Small intestine (tissue), 7 donors: Measurements from ENCODE around the gene SIK2. TPM values are rescaled to one million over a fixed set of nuclear protein-coding genes. Genes with fewer than 3 reads are reported as not detected.
"Not testable (repeated sequence)": the region's sequence is repeated elsewhere in the genome, so short reads cannot be mapped to it uniquely, and the experiment has no call there.

Source experiments
- DNase-seq, 2 donors: peaks; one replicate each; pipeline versions ENCODE4 v3.0.0 to v3.0.0-alpha.2; 2013
- FAIRE-seq: peaks from 2 replicates; lab custom pipeline; 2012; peaks lifted over from hg19 to GRCh38; lab: Jason Lieb, UNC
- H3K27ac ChIP-seq, 3 donors: one replicate each; pipeline ENCODE4 v1.5.1; 2013; ENCODE audit warnings: low read length in 2 of 3, mild to moderate bottlenecking in 2 of 3, control low read depth in 1 of 3, inconsistent platforms in 1 of 3, low read depth in 1 of 3, moderate library complexity in 1 of 3
- H3K27me3 ChIP-seq, 3 donors: one replicate each; pipeline ENCODE4 v1.6.1; 2013; ENCODE audit warnings: low read length in 3 of 3, inconsistent platforms in 1 of 3; ENCODE audit not compliant: control insufficient read depth in 3 of 3, insufficient read depth in 3 of 3
- H3K36me3 ChIP-seq, 3 donors: one replicate each; pipeline ENCODE4 v1.6.1; 2013; ENCODE audit warnings: low read length in 3 of 3, inconsistent platforms in 1 of 3, low read depth in 1 of 3, mild to moderate bottlenecking in 1 of 3, moderate library complexity in 1 of 3; ENCODE audit not compliant: control insufficient read depth in 3 of 3, insufficient read depth in 2 of 3
- H3K4me1 ChIP-seq, 3 donors: one replicate each; pipeline ENCODE4 v1.6.1; 2013; ENCODE audit warnings: low read length in 2 of 3, inconsistent platforms in 1 of 3, low read depth in 1 of 3, mild to moderate bottlenecking in 1 of 3, moderate library complexity in 1 of 3; ENCODE audit not compliant: control insufficient read depth in 3 of 3, insufficient read depth in 2 of 3
- H3K4me3 ChIP-seq, 3 donors: one replicate each; pipeline ENCODE4 v1.5.1; 2013; ENCODE audit warnings: low read length in 3 of 3, control low read depth in 1 of 3, inconsistent platforms in 1 of 3, low read depth in 1 of 3, mild to moderate bottlenecking in 1 of 3, moderate library complexity in 1 of 3
- H3K9me3 ChIP-seq, 2 donors: one replicate each; pipeline ENCODE4 v1.6.1; 2013; ENCODE audit warnings: low read depth in 1 of 2, low read length in 1 of 2; ENCODE audit not compliant: control insufficient read depth in 2 of 2, insufficient read depth in 1 of 2
- WGBS, 3 donors: extraction: QIAGEN DNeasy Blood & Tissue Kit; methylation state at CpG; one replicate each; pipeline ENCODE4 v1.1.7; 2013; 5-methylcytosine and 5-hydroxymethylcytosine counted together
- polyA plus RNA-seq, 4 donors: library from polyadenylated mRNA; stranded (reverse) in 3 of 4; unstranded in 1 of 4; fragments of 200-250 nt in 3 of 4; fragments of 120-200 nt in 1 of 4; gene quantifications; one replicate each; pipeline versions ENCODE4 v1.2.1 to v1.2.3, GENCODE V29; 2013
- donor health status: healthy with polysubstance abuse.
- donor health status: control.
- donor health status: control.
- donor health status: Bipolar disorder and iron deficiency.
- donor health status: healthy.

SIK2 gene
- polyA plus RNA-seq, 4 donors, result 3.8 to 22.5 (median 5.6) TPM

DNA sequence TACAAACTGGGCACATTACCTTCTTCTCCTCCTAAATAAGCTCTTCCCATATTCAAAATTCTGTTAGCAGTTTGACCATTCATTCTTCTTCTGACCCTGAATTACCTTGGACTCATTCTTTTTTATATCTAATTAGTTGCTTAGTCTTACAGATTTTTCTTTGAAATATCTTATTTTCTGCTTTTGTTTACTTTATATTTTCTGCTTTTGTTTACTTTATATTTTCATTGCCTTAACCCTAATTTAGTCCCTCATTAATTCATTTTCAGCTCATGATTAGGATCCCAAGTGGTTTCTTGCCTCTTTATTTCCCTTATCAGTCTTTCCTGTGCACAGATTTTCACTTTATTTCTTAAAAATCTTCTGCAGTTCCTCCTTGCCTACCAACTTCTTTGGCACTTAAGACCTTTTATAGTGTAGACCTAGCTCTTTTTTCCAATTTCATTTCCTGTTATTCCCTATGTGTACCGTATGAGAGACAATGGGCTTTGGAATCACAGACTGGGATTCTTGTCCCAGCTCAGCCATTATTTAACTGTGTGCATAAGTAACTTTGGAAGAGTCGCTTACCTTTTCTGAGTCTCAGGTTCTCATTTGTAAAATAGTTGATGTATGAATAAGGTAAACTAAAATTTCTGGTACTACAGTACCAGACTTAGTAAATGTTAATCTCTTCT, 39.2 kb downstream of the SIK2 start:
- Histone ChIP-seq H3K9me3 (no peaks in the 10 kb centered on the region), H3K4me1 (no peaks in the 10 kb centered on the region), H3K4me3 (no peak overlapping the region), H3K36me3 (peaks cover 0 to 15% (median 2%) of the 10 kb centered on the region in 3 donors), H3K27me3 (no peaks in the 10 kb centered on the region), H3K27ac (no peak overlapping the region)
- no peak for FAIRE-seq
- 78 to 88% (median 88%) methylated on average over 2 of the region's 2 CpGs for WGBS, 3 donors
- DNase-seq, result no peak

DNA sequence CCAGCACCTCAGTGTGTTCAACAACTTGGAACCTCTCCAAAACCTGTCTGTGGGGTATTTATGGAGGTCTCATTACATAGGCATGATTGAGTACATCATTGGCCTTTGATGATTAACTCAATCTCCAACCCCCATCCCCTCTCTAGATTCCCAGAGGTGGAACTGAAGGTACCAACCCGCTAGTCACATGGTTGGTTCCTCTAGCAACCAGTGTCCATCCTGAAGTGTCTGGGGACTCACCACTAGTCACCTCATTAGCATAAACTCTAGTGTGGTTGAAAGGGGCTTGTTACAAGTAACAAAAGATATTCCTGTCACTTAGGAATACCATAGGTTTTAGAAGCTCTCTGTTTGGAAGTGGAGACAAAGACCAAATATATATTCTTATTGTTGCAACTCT, 40.3 kb downstream of the SIK2 start:
- WGBS, 3 donors, result 94 to 100% (median 98%) methylated on average over 1 of the region's 1 CpG
- peaks cover 0 to 12% (median 2%) of the 10 kb centered on the region in 3 donors for H3K36me3 ChIP-seq

DNA sequence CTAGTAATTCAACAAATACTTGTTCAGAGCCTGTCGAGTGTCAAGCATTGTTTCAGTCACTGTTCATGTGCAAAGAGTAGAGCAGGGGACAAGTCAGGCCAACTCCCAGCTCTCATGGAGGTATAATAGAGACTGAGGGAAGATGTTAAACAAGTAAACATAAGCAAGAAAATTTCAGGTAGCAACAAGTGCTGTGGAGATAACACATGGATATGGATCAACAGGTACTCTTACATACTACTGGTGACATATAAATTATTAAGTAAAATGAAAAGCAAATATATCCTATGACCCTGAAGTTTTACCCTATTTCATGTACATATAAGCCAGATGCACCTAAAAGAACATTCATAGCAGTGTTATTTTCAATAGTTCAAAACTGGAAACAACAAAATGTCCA, 42.7 kb downstream of the SIK2 start:
- WGBS, 3 donors, result 90 to 100% (median 95%) methylated on average over 1 of the region's 1 CpG
- H3K9me3 ChIP-seq, result no peaks in the 10 kb centered on the region
- peaks cover 0 to 12% (median 0%) of the 10 kb centered on the region in 3 donors for H3K36me3 ChIP-seq
- no peak for DNase-seq
- H3K4me3 ChIP-seq, result no peak overlapping the region
- H3K4me1 ChIP-seq, result no peaks in the 10 kb centered on the region
- no peak for FAIRE-seq
- no peak overlapping the region for H3K27ac ChIP-seq
- H3K27me3 ChIP-seq, result no peaks in the 10 kb centered on the region

More for the DNA sequence above, 40.3 kb downstream of the SIK2 start:
- no peak overlapping the region for H3K4me3 ChIP-seq
- DNase-seq (no peak), FAIRE-seq (no peak)
- H3K27me3 ChIP-seq, result no peaks in the 10 kb centered on the region
- no peak overlapping the region for H3K27ac ChIP-seq
- H3K9me3 ChIP-seq, result no peaks in the 10 kb centered on the region
- no peaks in the 10 kb centered on the region for H3K4me1 ChIP-seq

DNA sequence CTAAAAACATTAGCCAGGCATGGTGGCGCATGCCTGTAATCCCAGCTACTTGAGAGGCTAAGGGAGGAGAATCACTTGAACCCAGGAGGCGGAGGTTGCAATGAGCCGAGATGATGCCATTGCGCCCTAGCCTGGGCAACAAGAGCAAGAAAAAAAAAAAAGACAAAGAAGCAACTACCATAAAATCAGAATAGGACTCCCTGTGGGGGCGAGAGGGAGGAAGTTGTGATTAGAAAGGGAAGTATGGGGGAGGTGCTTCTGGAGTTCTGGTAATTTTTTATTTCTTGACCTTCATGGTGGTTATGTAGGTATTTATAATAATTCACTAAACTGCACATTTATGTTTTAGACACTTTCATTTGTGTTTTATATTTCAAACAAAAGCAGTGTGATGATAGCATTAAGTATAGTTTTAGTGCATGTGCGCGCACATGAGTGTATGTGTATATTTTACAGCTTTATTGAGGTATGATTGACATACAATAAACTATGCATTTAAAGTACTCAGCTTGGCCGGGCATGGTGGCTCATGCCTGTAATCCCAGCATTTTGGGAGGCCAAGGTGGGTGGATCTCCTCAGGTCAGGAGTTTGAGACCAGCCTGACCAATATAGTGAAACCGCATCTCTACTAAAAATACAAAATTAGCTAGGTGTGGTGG, 43.5 kb downstream of the SIK2 start:
- Histone ChIP-seq H3K4me3 (no peak overlapping the region), H3K4me1 (no peaks in the 10 kb centered on the region), H3K9me3 (no peaks in the 10 kb centered on the region), H3K36me3 (peaks cover 0 to 12% (median 0%) of the 10 kb centered on the region in 3 donors), H3K27me3 (no peaks in the 10 kb centered on the region), H3K27ac (no peak overlapping the region)
- WGBS, 3 donors, result 86 to 93% (median 90%) methylated on average over 9 of the region's 9 CpGs
- DNase-seq, result no peak
- FAIRE-seq, result no peak

- not testable (repeated sequence) for H3K4me3 ChIP-seq, DNase-seq, H3K36me3 ChIP-seq, H3K27me3 ChIP-seq, FAIRE-seq, H3K27ac ChIP-seq, H3K4me1 ChIP-seq, H3K9me3 ChIP-seq
- WGBS, 3 donors, result 86 to 91% (median 90%) methylated on average over 5 of the region's 5 CpGs
Measured at GRCh38 chr11:111651336-111651735, 49.1 kb downstream of the SIK2 start.

DNA sequence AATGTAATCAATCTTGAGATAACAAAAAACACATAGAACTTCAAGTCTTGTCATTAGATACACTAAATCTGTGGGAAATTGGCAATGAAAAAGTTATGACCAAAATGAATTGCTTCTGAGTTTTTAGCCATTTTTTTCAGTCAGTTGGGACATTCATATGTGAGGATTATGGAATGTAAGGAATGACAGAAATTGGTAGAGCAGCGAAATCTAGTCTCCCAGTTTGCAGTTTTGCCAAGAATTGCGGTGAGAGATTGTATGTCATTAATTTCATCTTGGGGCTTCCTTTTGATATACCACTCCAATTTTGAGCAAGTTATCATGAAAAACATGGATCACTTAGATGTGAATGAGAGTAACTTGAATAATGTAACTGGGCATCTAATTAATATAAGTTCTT, 49.9 kb downstream of the SIK2 start:
- H3K4me1 ChIP-seq, result no peaks in the 10 kb centered on the region
- H3K27ac ChIP-seq, result no peak overlapping the region
- WGBS, 3 donors, result 77 to 99% (median 83%) methylated on average over 2 of the region's 2 CpGs
- DNase-seq (no peak), FAIRE-seq (no peak)
- no peak overlapping the region for H3K4me3 ChIP-seq
- H3K27me3 ChIP-seq, result no peaks in the 10 kb centered on the region
- H3K36me3 ChIP-seq, result peaks cover 0 to 5% (median 4%) of the 10 kb centered on the region in 3 donors
- H3K9me3 ChIP-seq, result no peaks in the 10 kb centered on the region

DNA sequence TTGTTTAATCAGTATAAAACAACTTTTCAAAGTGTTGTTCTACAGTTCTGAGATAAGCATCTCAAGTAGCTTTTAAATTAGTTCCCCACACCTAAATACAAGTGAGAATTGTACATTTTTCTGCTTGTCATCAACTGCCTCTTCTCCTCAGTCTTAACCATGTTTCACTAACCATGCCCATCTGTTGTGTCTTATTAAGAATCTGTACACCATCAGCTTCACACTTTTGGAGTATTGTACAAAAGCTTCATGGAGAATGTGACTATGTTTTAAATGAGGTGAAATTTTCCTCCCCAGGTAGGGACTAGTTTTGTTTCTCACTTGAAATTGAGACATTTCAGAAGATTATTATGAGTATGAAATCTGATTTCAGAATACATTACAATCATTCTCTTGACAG, 52.4 kb downstream of the SIK2 start:
- H3K27me3 ChIP-seq, result no peaks in the 10 kb centered on the region
- H3K27ac ChIP-seq, result no peak overlapping the region
- DNase-seq (no peak), FAIRE-seq (no peak)
- H3K4me1 ChIP-seq, result no peaks in the 10 kb centered on the region
- no peak overlapping the region for H3K4me3 ChIP-seq
- H3K9me3 ChIP-seq, result no peaks in the 10 kb centered on the region
- H3K36me3 ChIP-seq, result peaks cover 0 to 5% (median 4%) of the 10 kb centered on the region in 3 donors

GRCh38 chr11:111655924-111656323, 53.7 kb downstream of the SIK2 start:
- Histone ChIP-seq H3K4me1 (no peaks in the 10 kb centered on the region), H3K4me3 (no peak overlapping the region), H3K27me3 (no peaks in the 10 kb centered on the region), H3K36me3 (peaks cover 0 to 5% (median 4%) of the 10 kb centered on the region in 3 donors), H3K27ac (no peak overlapping the region), H3K9me3 (no peaks in the 10 kb centered on the region)
- FAIRE-seq (no peak), DNase-seq (peak in 1 of 2 donors; percentile 22)
- WGBS, 3 donors, result 92 to 93% (median 92%) methylated on average over 5 of the region's 5 CpGs
